HEK293 (cell line): Measurements from ENCODE around the gene HRAS.

Experiments used
- ZBTB7A ChIP-seq: fragments of 450-650 bp; formaldehyde crosslinking; IDR thresholded peaks from 2 replicates; pipeline ENCODE4 v1.5.1; 2016; ENCODE audit warnings: low read depth, missing biosample characterization, missing genetic modification characterization
- ZNF449 ChIP-seq: fragments of 450-650 bp; formaldehyde crosslinking; IDR thresholded peaks from 2 replicates; pipeline ENCODE4 v1.5.1; 2017; ENCODE audit warnings: missing biosample characterization, mild to moderate bottlenecking, missing genetic modification characterization, moderate library complexity

The HRAS gene

GRCh38 chr11:484616-485015 is 50.8 kb downstream of the HRAS start (continued):
- TF ChIP-seq ZNF449 (no peak), ZBTB7A (tag by site-specific recombination) (no peak)
